Measurements from ENCODE around the gene YJEFN3.

GRCh38 chr19:19485161-19485997 is 43.3 kb upstream of the YJEFN3 start:
- TF ChIP-seq POLR2A (IDR thresholded peaks at IDR 0.05) (no peak), CTCF (IDR thresholded peaks at IDR 0.05) (no peak)

All from esophagus squamous epithelium (tissue), 4 donors.